ENCODE results near the gene ZSCAN26.
"Not testable (repeated sequence)": the region's sequence is repeated elsewhere in the genome, so short reads cannot be mapped to it uniquely, and the experiment has no call there.

The ZSCAN26 gene

DNA sequence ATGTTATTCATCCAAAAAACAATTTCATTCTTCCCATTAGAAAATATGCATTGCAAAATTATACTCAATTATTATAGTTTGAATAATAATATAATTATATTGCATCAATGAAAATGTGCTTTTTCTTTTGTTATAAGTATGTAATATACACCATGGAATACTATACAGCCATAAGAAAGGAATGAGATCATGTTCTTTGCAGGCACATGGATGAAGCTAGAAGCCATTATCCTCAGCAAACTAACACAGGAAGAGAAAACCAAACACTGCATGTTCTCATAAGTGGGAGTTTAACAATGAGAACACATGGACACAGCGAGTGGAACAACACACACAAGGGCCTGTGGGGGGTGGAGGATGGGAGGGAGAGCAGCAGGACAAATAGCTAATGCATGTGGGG is 9.9 kb upstream of the ZSCAN26 start:
- DNase-seq (ENCODE audit: low read depth) = no peak

DNA sequence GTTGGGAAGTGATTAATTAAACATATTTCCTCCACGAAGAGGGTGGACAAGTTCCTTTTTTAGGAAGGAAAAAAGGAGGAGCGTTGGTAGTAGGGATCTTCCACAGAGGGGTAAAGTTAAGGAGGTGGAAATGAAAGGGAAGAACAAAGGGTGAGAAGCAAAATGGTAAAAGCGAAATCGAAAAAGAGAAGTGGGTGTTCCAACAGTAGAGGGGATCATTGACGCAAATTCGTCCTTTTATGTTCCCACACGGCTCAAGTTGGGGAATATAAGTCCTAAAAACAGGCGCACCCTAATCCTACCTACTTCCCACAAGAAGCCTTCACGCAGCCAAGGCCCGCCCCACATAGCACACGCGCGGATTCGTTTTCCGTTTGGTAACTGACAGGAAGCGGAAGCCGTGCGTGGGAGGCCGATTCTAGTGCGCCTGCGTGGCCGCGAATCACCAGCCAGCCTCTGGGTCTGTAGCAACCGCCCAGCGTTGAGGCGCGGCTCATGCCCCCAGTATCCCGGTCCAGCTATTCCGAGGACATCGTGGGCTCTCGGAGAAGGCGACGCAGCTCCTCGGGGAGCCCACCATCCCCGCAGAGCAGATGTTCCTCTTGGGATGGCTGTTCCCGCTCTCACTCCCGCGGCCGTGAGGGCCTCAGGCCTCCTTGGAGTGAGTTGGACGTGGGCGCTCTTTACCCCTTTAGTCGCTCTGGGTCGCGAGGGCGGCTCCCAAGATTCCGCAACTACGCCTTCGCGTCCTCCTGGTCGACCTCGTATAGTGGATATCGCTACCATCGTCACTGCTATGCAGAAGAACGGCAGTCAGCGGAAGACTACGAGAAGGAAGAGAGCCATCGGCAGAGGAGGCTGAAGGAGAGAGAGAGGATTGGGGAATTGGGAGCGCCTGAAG is 7.8 kb upstream of the ZSCAN26 start, which contains the start of gene NKAPL:
NKAPL (plus strand) TSS at position 421 of the 901 bp plus-strand sequence; CDS start at position 496, 75 bp downstream.
- DNase-seq (ENCODE audit: low read depth) = no peak

DNA sequence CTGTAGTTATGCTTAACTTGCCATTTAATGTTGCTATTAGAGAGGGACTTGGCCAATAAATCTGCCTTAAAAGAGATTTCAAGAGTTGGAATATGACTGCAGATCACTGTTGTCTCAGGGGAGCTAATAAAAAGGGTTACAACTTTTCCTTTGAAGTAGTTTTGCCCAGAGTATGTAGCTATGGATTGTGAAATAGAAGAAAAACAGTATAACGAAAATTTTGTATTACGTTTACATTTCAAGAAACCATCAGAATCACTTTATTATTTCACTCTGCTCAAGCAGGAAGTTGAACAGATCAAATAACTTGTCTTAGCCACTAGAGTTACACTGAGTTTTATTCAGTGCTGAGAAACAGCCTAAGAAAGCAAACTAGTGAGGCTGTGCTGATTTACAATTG is 3.0 kb upstream of the ZSCAN26 start:
- DNase-seq (ENCODE audit: low read depth) = no peak

- DNase-seq (ENCODE audit: low read depth) = no peak
Observed at GRCh38 chr6:28264834-28265401, 2.0 kb upstream of the ZSCAN26 start.

- DNase-seq (ENCODE audit: low read depth) = no peak
Observed at GRCh38 chr6:28266563-28266961, 381 bp upstream of the ZSCAN26 start.

GRCh38 chr6:28267695-28268059 is 734 bp downstream of the ZSCAN26 start:
- no peak for DNase-seq (ENCODE audit: low read depth)

GRCh38 chr6:28269492-28269891 is 2.5 kb downstream of the ZSCAN26 start:
- DNase-seq (ENCODE audit: low read depth) = no peak

DNA sequence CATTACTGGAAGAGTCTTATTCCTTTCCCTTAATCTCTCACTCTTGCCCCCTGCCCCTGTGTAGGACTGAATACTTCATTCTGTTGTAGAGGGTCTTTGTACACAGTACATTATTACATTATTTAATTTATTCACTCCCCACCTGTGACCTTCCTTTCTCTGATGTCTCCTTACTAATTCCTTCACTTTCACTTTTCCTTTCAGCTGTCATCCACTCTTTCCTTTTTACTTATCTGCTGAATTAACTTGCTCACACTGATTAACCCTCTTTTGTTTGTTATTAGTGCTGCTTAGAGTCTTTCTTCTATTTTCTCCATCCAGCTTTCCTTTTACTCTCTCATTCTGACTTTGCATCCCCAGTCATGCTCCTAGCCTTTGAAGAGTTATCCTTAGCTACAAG is 7.9 kb downstream of the ZSCAN26 start:
- no peak for DNase-seq (ENCODE audit: low read depth)

- DNase-seq (ENCODE audit: low read depth) = no peak
Observed at GRCh38 chr6:28277746-28278145, 10.8 kb downstream of the ZSCAN26 start.

- DNase-seq (ENCODE audit: low read depth) = no peak
Observed at GRCh38 chr6:28280595-28281287, 13.8 kb downstream of the ZSCAN26 start.

- peak; percentile 39 for DNase-seq (ENCODE audit: low read depth)
Observed at GRCh38 chr6:28281288-28282064, 14.5 kb downstream of the ZSCAN26 start, which contains the start of gene PGBD1. Gene PGBD1, plus strand, starts transcription at chr6:28281572. Its CDS starts 2,242 bp downstream, at chr6:28283814.

DNA sequence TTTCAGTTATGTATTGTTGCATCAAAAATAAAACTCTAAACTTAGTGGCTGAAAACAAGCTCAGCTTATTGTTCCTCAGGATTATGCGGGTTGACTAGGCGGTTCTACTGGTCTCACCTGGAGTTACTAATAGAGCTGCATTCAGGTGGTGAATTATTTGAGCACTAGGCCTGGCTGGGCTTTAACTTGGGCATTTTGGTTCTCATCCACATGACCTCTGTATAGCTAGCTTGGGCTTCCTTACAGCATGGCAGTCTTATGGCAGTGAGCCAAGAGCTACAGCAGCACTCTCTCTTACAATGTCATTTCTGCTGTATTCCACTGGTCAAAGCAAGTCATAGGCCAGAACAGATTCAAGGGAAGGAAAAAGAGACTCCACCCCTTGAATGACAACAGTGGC is 16.0 kb downstream of the ZSCAN26 start:
- DNase-seq (ENCODE audit: low read depth) = no peak

DNA sequence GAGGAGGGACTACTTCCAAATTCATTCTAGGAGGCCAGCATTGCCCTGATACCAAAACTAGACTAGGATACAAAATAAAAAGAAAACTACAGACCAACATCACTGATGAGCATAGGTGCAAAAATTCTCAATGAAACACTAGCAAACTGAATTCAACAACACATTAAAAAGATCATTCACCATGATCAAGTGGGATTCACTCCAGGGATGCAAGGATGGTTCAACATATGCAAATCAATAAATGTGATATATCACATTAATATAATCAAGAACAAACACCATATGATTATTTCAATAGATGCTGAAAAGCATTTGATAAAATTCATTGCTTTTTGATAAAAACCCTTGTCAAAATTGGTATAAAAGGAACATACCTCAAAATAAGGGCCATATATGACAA is 24.6 kb downstream of the ZSCAN26 start:
- no peak for DNase-seq (ENCODE audit: low read depth)

DNA sequence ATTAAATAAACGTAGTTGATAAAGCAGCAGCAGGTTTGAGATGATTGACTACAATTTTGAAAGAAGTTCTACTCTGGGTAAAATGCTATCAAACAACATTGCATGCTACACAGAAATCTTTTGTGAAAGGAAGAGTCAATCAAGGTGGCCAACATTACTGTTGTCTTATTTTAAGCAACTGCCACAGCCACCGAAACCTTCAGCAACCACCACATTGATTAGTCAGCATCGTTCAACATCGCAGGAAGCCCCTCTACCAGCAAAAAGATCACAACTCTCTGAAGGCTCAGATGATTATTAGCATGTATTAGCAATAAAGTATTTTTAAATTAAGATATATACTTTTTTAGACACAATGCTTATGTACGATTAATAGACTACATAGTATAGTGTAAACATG is 28.4 kb downstream of the ZSCAN26 start:
- DNase-seq (ENCODE audit: low read depth) = no peak

- DNase-seq (ENCODE audit: low read depth) = no peak
Observed at GRCh38 chr6:28296520-28297060, 29.6 kb downstream of the ZSCAN26 start.

- DNase-seq (ENCODE audit: low read depth) = no peak
Observed at GRCh38 chr6:28303570-28303969, 36.6 kb downstream of the ZSCAN26 start.

DNA sequence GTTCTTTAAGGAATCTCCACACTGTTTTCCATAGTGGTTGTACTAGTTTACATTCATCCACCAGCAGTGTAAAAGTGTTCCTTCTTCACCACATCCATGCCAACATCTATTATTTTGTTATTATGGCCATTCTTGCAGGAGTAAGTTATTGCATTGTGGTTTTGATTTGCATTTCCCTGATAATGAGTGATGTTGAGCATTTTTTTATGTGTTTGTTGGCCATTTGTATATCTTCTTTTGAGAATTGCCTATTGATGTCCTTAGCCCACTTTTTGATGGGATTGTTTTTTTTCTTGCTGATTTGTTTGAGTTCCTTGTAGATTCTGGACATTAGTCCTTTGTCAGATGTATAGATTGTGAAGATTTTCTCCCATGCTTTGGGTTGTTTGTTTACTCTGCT is 39.4 kb downstream of the ZSCAN26 start:
- not testable (repeated sequence) for DNase-seq (ENCODE audit: low read depth)

DNA sequence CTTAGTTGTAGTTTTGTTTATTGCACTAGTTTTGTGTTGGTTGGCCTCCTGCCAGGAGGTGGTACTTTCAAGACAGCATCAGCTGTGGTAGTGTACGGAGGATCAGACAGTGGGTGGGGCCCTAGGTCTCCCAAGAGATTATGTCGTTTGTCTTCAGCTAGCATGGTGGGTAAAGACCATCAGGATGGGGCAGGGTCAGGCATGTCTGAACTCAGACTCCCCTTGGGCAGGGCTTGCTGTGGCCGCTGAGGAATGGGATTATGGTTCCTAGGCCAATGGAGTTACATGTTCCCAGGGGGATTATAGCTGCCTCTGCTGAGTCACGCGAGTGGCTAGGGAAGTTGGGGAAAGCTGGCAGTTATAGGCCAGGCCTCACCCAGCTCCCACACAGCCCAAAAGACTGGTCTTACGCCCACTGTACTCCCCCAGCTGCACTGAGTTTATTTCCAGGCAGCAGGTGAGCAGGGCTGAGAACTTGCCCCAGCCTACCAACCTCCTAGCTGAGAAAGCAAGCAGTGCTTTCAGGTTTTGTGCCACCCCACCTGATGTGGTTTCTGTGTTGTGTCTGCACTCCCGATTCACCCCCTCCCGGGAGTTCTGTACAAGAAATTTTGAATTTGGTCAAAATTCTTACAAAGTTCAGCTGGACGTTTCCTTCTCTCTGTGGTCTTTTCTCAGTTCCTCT is 44.3 kb downstream of the ZSCAN26 start:
- DNase-seq (ENCODE audit: low read depth) = no peak

DNA sequence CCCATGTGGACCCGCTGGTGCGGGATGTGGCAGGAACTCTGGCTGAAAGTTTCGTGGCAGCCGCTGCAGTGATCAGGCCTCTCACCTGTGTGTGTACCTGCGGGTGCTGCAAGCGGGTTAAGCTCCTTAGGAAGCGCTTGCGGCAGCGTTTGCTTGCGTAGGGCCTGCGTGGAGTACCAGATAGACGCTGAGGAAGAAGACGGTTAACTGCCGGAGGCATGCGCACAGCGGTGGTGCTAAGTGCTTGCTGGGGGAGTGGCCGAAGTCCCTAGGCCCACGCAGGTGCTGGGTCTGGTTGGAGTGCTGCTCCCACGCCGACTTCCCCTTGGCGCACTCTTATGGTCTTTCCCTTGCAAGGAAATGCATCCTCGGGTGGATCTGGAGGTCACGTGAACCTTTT is 46.0 kb downstream of the ZSCAN26 start:
- no peak for DNase-seq (ENCODE audit: low read depth)

GRCh38 chr6:28315628-28316027 is 48.7 kb downstream of the ZSCAN26 start:
- no peak for DNase-seq (ENCODE audit: low read depth)

GRCh38 chr6:28317866-28318265 is 50.9 kb downstream of the ZSCAN26 start:
- not testable (repeated sequence) for DNase-seq (ENCODE audit: low read depth)
